COLO829 (cell line): ENCODE measurements around the gene ALX3.
"Not testable (repeated sequence)": the region's sequence is repeated elsewhere in the genome, so short reads cannot be mapped to it uniquely, and the experiment has no call there.

Experiments
- DNase-seq: peaks from one replicate; pipeline ENCODE4 v3.0.0; 2012; ENCODE audit warnings: low spot score

Gene ALX3

DNA sequence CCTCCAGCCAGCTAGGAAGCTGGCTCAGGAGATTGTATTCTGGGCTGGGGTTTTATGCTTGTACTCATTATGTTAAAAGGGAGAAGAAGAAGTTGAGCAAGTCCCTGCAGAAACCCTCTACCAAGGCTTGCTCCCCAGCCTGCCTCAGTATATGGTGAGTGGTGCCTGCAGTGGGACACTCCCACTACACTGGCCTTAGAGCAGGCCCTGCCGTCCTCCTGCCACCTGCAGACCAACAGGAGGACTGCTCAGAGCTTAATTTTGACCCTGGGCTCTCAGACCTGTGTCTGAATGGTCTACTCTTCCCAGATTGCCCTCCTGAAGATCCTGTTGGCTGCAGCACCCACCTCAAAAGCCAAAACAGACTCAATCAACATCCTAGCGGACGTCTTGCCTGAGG is 23.0 kb downstream of the ALX3 start:
- DNase-seq, result no peak

GRCh38 chr1:110043016-110043415 is 27.5 kb downstream of the ALX3 start:
- no peak for DNase-seq

GRCh38 chr1:110040548-110040947 is 29.9 kb downstream of the ALX3 start:
- DNase-seq, result no peak

- DNase-seq, result no peak
Observed at GRCh38 chr1:110039641-110040040, 30.8 kb downstream of the ALX3 start.

- no peak for DNase-seq
Observed at GRCh38 chr1:110038271-110038670, 32.2 kb downstream of the ALX3 start.

- DNase-seq, result no peak
Observed at GRCh38 chr1:110035236-110035752, 35.2 kb downstream of the ALX3 start.

GRCh38 chr1:110034451-110035235 is 35.8 kb downstream of the ALX3 start, which contains the start of gene STRIP1:
Gene STRIP1 (plus strand): TSS chr1:110034624. CDS start chr1:110034638, 14 bp downstream.
- peak; percentile 88 for DNase-seq

DNA sequence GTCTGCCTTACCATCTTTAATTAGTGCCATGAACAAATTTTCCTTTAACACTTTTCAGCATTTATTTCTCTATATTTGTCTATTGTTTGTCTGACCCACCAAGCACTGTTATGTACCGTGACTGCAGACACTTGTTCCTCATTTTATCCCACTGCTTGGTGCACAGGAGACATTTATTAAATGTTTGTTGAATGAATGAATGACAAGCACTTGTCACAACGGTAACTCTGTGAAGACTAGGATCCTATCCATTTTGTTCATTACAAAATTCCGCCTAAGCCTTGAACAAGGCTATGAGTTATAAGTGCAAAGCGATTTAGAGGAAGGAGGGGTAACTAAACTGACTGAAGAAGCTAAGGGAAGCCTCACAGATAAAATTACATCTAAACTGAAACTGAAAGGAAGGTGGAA is 36.4 kb downstream of the ALX3 start:
- DNase-seq, result no peak

GRCh38 chr1:110033421-110033820 is 37.1 kb downstream of the ALX3 start:
- DNase-seq, result no peak

- DNase-seq, result no peak
Observed at GRCh38 chr1:110032327-110032726, 38.1 kb downstream of the ALX3 start.

DNA sequence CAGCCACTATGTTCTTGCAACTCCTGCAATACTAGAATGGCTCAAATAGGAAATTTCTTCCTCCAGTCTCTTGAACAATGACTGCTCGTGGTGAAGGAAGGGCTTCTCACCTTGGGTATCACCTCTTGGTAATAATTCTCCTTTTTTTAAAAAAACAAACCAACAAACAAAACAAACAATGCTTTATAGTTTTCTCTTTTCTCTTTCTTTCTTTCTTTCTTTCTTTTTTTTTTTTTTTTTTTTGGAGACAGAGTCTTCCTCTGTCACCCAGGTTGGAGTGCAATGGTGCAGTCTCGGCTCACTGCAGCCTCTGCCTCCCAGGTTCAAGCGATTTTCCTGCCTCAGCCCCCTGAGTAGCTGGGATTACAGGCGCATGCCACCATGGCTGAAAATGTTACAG is 39.8 kb downstream of the ALX3 start:
- not testable (repeated sequence) for DNase-seq

DNA sequence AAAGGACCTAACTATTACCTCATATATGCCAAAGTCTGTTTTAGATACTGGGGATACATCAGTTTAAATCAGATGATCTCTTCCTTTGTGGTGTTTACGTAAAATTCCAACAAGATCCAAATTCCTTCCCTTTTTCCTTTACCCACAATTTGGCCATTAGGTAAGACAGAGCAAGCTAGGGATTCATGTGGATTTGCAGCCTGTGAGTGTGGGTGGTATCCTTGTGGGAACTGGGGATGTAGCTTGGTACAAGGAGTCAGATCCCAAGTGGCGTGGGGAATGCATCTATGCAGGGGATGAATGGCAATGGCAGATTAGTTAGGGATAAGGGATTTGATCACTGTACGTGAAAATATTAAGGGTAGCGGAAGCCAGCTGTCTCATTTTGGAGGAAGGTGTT is 45.9 kb downstream of the ALX3 start:
- no peak for DNase-seq

DNA sequence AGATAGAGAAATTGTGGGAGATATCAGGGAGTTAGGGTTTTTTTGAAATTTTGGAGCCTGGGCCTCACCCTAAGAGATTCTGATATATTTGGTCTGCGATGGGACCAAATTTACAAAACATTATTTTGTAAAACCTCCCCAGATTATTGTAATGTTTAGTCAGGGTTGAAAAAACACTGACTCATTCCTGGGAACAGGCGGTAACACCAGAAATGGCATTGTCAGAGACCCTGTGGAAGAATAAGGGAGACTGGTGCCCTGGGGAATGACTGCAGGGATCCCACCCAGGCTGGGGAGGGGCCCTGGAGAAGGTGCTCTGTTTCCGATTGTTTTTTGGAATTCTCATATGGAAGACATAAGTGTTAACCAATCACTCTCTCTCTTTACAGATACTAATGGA is 49.2 kb downstream of the ALX3 start:
- no peak for DNase-seq

- no peak for DNase-seq
Observed at GRCh38 chr1:110019770-110020169, 50.7 kb downstream of the ALX3 start.

DNA sequence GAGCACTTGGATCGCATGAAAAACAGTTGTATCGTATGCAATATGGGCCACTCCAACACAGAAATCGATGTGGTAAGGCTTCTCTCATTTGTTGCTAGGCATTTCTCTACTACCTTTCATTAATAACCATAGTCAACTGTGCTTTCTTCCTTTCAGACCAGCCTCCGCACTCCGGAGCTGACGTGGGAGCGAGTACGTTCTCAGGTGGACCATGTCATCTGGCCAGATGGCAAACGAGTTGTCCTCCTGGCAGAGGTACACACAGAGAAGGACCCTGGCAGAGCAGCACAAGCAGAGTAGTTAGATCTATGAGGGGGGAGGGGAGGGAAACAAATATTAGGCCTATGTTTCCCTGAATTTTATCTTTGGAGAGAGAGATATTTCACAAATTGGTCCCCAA is 52.1 kb downstream of the ALX3 start:
- DNase-seq, result no peak

DNA sequence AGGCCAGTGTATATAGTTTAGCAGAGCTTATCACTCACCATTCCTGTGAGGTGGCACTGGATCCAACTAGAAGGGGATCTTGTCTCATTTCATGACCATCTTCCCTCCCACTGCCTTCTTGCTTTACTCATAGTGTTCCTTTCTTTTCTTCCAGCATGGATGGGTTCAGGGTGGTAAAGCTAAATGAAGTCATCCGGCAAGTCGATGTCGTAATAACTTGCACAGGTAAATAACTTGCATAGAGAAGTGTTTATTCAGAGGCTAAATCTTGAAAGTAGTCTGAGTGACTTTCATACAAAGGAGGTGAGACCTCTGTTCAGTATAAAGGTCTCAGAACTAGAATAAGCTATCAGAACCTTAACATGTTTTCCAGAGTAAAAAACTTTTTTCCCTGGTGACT is 52.7 kb downstream of the ALX3 start:
- no peak for DNase-seq

DNA sequence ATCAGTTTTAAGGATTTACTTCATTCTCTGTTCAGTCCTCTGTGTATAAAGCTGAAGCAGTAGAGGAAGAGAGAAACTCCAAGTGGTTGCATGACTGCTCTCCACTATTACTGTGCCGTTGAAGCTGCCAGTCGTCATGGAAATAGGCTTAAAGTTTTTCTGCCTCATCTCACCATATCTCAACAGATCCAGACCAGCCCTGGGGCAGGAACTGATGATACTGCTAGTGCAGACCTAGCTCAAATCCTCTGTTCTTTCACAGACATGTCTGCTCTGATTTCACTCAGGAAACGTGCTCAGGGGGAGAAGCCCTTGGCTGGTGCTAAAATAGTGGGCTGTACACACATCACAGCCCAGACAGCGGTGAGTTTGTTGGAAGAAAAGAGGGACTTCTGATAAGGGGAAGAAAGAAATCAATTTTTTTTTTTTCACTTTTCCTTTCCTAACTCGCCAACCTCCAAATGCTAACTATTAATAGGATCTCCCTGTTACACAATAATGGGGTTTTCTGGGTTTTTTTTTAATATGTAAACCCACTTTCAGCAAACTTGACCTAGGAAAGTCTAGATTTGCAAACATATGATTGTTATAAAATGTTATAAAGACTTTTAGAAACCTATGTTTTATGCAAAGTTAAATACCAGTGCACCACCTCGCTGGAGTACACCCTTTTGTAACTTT is 58.2 kb downstream of the ALX3 start:
- no peak for DNase-seq

GRCh38 chr1:110011527-110012041 is 58.9 kb downstream of the ALX3 start:
- peak; percentile 24 for DNase-seq
